HG03558 (cell line): ENCODE measurements around the gene RHOT1.

Experiments used
- ATAC-seq: cut with Tn5 transposase; IDR thresholded peaks from one replicate; pipeline ENCODE4 v1.9.1; 2021; ENCODE audit warnings: moderate number of reproducible peaks; ENCODE audit not compliant: unreplicated experiment; ENCODE audit errors: extremely low read depth

Gene RHOT1

GRCh38 chr17:32265192-32265923, 123.1 kb downstream of the RHOT1 start, which contains the start of gene RHBDL3:
Gene RHBDL3, plus strand, starts transcription at chr17:32265832. Its CDS starts 358 bp downstream, at chr17:32266190.
- no peak for ATAC-seq

- ATAC-seq: no peak
Measured at GRCh38 chr17:32266051-32266388, 123.7 kb downstream of the RHOT1 start.

- no peak for ATAC-seq
Measured at GRCh38 chr17:32266389-32267301, 124.3 kb downstream of the RHOT1 start.

- no peak for ATAC-seq
Measured at GRCh38 chr17:32267690-32268205, 125.4 kb downstream of the RHOT1 start.

GRCh38 chr17:32268734-32269288, 126.5 kb downstream of the RHOT1 start:
- no peak for ATAC-seq

- ATAC-seq: no peak
Measured at GRCh38 chr17:32269377-32269776, 127.1 kb downstream of the RHOT1 start.

GRCh38 chr17:32271844-32272243, 129.5 kb downstream of the RHOT1 start:
- no peak for ATAC-seq

- no peak for ATAC-seq
Measured at GRCh38 chr17:32274101-32274500, 131.8 kb downstream of the RHOT1 start.

- no peak for ATAC-seq
Measured at GRCh38 chr17:32274643-32275042, 132.3 kb downstream of the RHOT1 start.
